ENCODE measurements around the gene HK3.

DNA sequence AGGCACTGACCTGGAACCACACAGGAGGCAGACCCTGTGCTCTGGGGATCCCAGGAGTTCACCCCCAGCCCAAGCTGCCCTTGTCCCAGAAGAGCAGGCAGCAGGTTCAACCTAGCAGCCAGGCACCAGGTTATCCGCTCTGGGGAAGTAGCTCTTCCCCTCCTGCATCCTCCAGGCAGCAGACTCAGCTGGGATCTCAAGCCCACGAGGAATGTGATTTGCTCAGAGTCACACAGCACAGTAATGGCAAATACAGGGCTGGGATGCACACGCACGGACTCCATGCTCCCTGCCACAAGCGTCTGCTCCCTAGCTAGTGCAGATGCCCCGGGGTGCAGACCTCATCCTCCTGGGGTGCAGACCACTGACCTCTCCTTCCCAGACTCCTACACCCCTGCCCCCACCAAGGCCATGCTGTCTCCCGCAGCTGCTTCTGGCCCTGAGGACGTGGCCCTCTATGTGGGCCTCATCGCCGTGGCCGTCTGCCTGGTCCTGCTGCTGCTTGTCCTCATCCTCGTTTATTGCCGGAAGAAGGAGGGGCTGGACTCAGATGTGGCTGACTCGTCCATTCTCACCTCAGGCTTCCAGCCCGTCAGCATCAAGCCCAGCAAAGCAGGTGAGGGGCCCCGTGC, 25.5 kb downstream of the HK3 start:
- TF ChIP-seq, protein P1, sequence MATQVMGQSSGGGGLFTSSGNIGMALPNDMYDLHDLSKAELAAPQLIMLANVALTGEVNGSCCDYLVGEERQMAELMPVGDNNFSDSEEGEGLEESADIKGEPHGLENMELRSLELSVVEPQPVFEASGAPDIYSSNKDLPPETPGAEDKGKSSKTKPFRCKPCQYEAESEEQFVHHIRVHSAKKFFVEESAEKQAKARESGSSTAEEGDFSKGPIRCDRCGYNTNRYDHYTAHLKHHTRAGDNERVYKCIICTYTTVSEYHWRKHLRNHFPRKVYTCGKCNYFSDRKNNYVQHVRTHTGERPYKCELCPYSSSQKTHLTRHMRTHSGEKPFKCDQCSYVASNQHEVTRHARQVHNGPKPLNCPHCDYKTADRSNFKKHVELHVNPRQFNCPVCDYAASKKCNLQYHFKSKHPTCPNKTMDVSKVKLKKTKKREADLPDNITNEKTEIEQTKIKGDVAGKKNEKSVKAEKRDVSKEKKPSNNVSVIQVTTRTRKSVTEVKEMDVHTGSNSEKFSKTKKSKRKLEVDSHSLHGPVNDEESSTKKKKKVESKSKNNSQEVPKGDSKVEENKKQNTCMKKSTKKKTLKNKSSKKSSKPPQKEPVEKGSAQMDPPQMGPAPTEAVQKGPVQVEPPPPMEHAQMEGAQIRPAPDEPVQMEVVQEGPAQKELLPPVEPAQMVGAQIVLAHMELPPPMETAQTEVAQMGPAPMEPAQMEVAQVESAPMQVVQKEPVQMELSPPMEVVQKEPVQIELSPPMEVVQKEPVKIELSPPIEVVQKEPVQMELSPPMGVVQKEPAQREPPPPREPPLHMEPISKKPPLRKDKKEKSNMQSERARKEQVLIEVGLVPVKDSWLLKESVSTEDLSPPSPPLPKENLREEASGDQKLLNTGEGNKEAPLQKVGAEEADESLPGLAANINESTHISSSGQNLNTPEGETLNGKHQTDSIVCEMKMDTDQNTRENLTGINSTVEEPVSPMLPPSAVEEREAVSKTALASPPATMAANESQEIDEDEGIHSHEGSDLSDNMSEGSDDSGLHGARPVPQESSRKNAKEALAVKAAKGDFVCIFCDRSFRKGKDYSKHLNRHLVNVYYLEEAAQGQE (IDR thresholded peaks at IDR 0.05): no peak
- TF ChIP-seq, protein P2, sequence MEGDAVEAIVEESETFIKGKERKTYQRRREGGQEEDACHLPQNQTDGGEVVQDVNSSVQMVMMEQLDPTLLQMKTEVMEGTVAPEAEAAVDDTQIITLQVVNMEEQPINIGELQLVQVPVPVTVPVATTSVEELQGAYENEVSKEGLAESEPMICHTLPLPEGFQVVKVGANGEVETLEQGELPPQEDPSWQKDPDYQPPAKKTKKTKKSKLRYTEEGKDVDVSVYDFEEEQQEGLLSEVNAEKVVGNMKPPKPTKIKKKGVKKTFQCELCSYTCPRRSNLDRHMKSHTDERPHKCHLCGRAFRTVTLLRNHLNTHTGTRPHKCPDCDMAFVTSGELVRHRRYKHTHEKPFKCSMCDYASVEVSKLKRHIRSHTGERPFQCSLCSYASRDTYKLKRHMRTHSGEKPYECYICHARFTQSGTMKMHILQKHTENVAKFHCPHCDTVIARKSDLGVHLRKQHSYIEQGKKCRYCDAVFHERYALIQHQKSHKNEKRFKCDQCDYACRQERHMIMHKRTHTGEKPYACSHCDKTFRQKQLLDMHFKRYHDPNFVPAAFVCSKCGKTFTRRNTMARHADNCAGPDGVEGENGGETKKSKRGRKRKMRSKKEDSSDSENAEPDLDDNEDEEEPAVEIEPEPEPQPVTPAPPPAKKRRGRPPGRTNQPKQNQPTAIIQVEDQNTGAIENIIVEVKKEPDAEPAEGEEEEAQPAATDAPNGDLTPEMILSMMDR (IDR thresholded peaks at IDR 0.05; ENCODE audit: low read depth, low read length, missing input control): no peak
- TF ChIP-seq JUND (IDR thresholded peaks at IDR 0.05) (no peak), GABPA (IDR thresholded peaks at IDR 0.05 in 1 of 2, conservative IDR thresholded peaks at IDR 0.05 in 1 of 2) (no peak), FOXA1 (IDR thresholded peaks at IDR 0.05) (no peak), SP1 (IDR thresholded peaks at IDR 0.05) (no peak), RAD21 (IDR thresholded peaks at IDR 0.05) (no peak), ZBTB33 (IDR thresholded peaks at IDR 0.05) (no peak), YY1 (IDR thresholded peaks at IDR 0.05) (no peak), TAF1 (conservative IDR thresholded peaks at IDR 0.05) (no peak)
- TF ChIP-seq, protein P3, sequence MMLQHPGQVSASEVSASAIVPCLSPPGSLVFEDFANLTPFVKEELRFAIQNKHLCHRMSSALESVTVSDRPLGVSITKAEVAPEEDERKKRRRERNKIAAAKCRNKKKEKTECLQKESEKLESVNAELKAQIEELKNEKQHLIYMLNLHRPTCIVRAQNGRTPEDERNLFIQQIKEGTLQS (IDR thresholded peaks at IDR 0.05): no peak
- TF ChIP-seq, protein P4, sequence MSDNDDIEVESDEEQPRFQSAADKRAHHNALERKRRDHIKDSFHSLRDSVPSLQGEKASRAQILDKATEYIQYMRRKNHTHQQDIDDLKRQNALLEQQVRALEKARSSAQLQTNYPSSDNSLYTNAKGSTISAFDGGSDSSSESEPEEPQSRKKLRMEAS (IDR thresholded peaks at IDR 0.05): no peak

Data from liver (tissue), 3 donors.